Stimulated activated effector memory CD8-positive, alpha-beta T cell treated with anti-CD3 and anti-CD28 coated beads, Interleukin-12 subunit alpha, Interleukin-12 subunit beta, amount 100 ng/mL, for 72 hours (primary cell): ENCODE data around the gene PLD1.
A peak's percentile ranks its signal among the peaks of the same experiment; 100 is the strongest.

Source experiments
- ATAC-seq: fragments of 150-1000 bp; cut with Tn5 transposase; 2 replicates; pipeline ENCODE4 v1.10.0; 2021
- DNase-seq, 2 donors: peaks; one replicate each; pipeline ENCODE4 v3.0.0; 2021 to 2022; ENCODE audit warnings: low spot score in 2 of 2
- H3K27ac Mint-ChIP-seq: one replicate; pipeline ENCODE4 v1.8.0; 2022; ENCODE audit warnings: mild to moderate bottlenecking, mixed read lengths
- H3K36me3 Mint-ChIP-seq: one replicate; pipeline ENCODE4 v1.8.0; 2022; ENCODE audit warnings: mild to moderate bottlenecking, mixed read lengths
- H3K4me1 Mint-ChIP-seq: one replicate; pipeline ENCODE4 v1.8.0; 2022; ENCODE audit warnings: mixed read lengths
- H3K4me3 Mint-ChIP-seq: one replicate; pipeline ENCODE4 v1.8.0; 2022; ENCODE audit warnings: mild to moderate bottlenecking, mixed read lengths
- H3K9me3 Mint-ChIP-seq: one replicate; pipeline ENCODE4 v1.8.0; 2022; ENCODE audit warnings: mixed read lengths

PLD1 gene

DNA sequence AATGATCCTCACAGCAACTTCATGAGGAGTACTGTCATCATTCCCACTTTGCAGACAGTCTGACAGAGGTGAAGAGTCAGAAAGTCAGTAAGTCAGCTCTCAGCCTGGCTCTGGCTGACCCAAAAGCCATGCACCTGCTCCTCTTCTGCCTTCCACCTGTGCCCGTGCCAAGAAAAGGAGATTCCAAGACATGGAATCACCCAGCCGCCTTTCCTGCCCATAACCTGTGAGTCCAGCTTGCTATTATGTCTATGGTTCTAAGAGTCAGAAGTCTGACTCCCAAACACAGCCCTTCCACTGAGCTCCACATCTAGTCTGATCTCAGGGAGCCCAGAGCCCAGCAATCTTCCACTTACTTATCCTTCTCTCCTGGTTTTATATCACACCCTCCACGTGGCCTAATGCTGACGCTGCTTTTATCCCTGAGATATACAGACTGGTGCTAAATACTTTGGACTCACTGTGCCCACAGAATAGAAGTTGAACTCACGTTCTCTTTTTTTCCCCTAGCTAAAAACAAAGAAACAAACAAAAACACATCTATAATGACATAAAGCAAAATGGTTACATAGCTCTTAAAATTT is 66.0 kb downstream of the PLD1 start:
- H3K4me3 Mint-ChIP-seq = no peak overlapping the region
- ATAC-seq (no peak), DNase-seq (no peak)
- no peaks in the 10 kb centered on the region for H3K36me3 Mint-ChIP-seq
- H3K4me1 Mint-ChIP-seq = peaks cover 17% of the 10 kb centered on the region
- no peak overlapping the region for H3K27ac Mint-ChIP-seq
- no peaks in the 10 kb centered on the region for H3K9me3 Mint-ChIP-seq

DNA sequence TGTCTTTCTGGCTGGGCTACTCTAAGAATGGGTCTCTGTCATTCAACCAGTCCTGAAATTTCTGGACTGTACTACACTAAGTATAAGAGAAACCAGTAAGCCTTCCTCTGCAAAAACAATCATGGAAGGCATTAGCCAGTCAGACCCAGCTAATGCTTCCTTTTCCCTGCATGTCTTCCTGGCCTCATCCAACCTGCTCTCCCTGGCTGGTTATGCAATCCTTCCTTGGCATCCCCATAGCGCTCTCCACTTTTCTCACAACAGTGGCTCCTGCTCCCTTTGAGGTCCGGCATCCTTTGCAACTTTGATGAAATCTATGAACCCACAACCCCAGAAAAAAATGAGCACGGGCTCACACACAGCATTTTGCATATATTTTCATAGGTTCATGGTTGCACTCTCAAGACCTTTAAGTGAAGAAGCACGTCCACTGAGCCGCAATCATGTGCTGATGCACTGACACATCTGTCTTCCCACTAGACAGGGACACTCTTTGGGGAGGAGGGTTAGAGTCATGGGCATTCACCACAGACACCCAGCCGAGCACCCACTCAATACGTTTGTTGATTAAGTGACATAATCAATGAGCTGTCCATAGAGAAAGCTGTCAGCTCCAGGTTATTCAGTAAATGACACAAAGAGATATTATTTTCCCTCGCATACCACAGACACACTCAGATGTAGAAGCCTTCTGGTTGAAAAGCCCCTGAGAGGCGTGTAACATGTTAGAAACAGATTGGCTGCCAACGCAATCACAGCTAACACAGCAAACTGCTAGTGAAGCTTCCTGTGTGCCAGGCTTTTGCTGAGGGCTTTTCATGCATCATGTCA is 66.7 kb downstream of the PLD1 start:
- peak; percentile 69 for ATAC-seq
- Mint-ChIP-seq H3K27ac (no peak overlapping the region), H3K4me1 (peaks cover 17% of the 10 kb centered on the region), H3K9me3 (no peaks in the 10 kb centered on the region), H3K36me3 (no peaks in the 10 kb centered on the region), H3K4me3 (no peak overlapping the region)
- no peak for DNase-seq

DNA sequence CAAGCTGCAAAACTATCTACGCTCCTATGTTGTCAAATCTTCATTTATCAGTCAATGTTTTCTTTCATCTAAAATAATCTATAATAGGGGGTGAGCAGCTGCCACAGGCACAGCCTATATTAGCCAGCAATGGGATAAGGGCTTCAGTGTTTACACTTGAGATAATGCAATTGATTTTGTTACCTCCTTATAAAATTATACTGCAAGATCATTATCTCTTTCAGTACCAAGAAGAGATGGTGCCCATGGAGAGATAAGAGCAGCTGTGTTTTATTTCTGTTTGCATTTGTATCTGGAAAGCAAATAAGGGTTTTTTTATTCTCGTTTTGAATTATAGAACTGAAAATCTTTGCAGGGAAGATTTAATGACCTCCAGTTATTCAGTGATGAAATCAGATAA is 68.9 kb downstream of the PLD1 start:
- peaks cover 17% of the 10 kb centered on the region for H3K4me1 Mint-ChIP-seq
- H3K36me3 Mint-ChIP-seq = no peaks in the 10 kb centered on the region
- no peak overlapping the region for H3K27ac Mint-ChIP-seq
- no peak for DNase-seq
- H3K9me3 Mint-ChIP-seq = no peaks in the 10 kb centered on the region
- H3K4me3 Mint-ChIP-seq = no peak overlapping the region
- ATAC-seq = no peak

DNA sequence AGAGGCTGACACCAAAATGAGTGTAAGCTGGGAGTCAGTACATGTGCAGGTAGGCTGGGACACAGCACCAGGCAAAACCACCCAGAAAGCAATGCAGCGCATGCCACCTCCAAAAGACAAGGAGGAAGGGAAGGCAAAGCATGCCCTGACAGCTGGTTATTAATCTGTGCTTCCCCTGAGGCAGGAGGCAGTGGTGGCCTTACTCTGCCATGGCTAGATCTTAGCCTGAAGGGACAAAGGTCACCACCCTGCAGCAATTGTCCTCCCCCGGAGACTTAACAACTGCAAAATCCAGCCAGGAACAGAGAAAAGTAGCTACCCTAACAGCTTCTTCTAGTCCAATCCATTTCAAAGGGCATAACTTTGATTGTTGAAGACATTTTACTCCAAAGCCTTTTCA is 73.7 kb downstream of the PLD1 start:
- H3K27ac Mint-ChIP-seq = no peak overlapping the region

DNA sequence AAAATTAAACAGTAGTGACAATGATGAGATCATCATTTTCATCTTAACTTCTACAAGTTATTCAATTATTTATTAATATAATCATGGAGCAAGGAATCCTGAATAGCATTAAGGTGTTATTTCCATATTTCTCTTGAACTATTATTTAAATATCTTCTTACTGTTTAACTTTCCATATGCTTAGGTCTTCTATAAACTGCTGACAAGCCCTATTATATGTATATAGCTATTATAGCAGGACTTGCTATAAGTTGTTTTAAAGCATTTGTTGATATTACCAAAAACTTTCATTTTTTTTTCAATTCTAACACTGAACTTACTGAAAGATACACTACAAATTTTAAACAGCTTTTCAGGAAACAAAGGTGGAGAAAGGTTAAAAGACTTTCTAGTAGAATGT is 76.7 kb downstream of the PLD1 start:
- Mint-ChIP-seq H3K36me3 (peaks cover 5% of the 10 kb centered on the region), H3K9me3 (no peaks in the 10 kb centered on the region), H3K27ac (no peak overlapping the region), H3K4me3 (no peak overlapping the region), H3K4me1 (no peaks in the 10 kb centered on the region)
- ATAC-seq = no peak
- no peak for DNase-seq

More for the DNA sequence above, 73.7 kb downstream of the PLD1 start:
- no peaks in the 10 kb centered on the region for H3K4me1 Mint-ChIP-seq
- no peak for DNase-seq
- no peak overlapping the region for H3K4me3 Mint-ChIP-seq
- peak; percentile 28 for ATAC-seq
- H3K36me3 Mint-ChIP-seq = peaks cover 5% of the 10 kb centered on the region
- no peaks in the 10 kb centered on the region for H3K9me3 Mint-ChIP-seq

DNA sequence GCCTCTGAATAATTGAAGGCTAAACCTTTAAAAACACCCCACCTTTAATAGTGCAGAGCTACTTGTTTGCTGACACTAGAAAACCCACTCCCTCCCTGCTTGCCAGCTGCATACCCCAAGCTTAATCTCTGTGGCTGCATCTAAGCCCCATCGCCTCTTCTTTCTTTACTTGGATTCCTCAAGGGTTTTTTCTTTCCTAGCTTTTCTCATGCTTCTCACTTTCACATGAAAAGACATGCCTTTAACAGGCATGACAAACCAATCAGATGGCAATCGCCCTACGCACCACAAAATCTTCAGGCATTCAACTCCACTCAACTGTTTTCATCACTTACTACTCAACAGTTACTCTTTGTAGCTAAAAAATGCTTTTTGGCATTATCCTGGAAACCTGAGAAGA is 77.5 kb downstream of the PLD1 start:
- no peaks in the 10 kb centered on the region for H3K4me1 Mint-ChIP-seq
- no peak for DNase-seq
- ATAC-seq = no peak
- no peak overlapping the region for H3K4me3 Mint-ChIP-seq
- no peak overlapping the region for H3K27ac Mint-ChIP-seq
- no peaks in the 10 kb centered on the region for H3K9me3 Mint-ChIP-seq
- peaks cover 5% of the 10 kb centered on the region for H3K36me3 Mint-ChIP-seq

DNA sequence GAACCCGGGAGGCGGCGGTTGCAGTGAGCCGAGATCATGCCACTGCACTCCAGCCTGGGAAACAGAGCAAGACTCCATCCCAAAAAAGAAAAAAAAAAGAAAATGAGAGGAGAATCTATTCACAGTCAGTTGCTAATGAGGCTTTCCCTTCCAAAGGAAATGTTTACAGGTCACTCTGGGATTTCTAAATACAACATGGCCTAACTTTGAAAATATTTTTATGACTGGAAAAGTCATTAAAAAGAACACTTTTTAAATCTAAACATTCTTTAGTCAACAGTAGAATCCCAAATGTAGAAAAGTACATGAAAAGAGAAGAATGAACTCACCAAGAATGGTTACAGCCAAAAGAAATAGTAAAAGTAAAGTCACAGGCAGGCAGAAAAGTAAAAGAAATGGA is 78.6 kb downstream of the PLD1 start:
- no peaks in the 10 kb centered on the region for H3K4me1 Mint-ChIP-seq
- peaks cover 5% of the 10 kb centered on the region for H3K36me3 Mint-ChIP-seq
- ATAC-seq = no peak
- no peaks in the 10 kb centered on the region for H3K9me3 Mint-ChIP-seq
- DNase-seq = no peak
- H3K4me3 Mint-ChIP-seq = no peak overlapping the region
- H3K27ac Mint-ChIP-seq = no peak overlapping the region

DNA sequence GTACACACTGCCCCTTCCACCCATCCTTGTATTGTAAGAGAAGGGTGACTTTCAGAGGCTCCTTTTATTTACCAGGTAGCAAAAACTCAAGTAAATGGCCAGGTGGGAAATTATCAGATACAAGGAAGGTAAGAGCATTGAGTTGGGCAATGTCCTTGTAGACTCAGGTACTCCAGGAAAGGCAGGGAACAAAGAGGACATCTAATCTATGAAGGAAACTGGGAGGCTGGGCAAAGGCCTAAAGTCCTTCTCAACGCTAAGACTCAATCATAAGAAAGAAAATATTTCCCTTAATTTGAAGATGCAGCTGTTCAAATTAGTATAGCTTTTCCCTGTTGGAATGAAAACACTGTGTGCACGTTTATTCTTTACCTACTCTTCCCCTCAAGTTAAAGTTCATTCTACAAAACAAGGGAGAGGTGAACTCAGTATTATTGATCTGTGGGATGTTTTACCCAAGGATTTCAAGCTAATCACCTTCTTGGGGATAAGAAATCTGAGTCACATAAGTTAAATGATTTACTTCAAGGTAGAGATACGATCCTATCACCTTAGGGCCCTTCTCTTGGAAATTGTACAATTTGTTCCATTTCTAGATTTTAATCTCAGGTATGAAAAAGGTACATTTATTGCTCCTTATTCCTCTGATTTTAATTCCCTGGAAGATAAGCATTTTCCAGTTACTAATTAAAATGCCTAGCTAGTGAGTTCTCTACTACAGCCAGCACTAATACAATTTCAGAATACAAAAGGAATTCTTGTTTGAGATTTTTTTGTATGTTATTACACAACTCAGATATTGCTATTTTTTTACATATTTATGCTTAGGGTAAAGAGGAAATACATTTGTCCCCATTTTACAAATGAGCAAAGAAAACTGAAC is 80.6 kb downstream of the PLD1 start:
- Mint-ChIP-seq H3K4me3 (no peak overlapping the region), H3K36me3 (peaks cover 5% of the 10 kb centered on the region), H3K9me3 (no peaks in the 10 kb centered on the region), H3K4me1 (no peaks in the 10 kb centered on the region), H3K27ac (no peak overlapping the region)
- no peak for ATAC-seq
- no peak for DNase-seq

DNA sequence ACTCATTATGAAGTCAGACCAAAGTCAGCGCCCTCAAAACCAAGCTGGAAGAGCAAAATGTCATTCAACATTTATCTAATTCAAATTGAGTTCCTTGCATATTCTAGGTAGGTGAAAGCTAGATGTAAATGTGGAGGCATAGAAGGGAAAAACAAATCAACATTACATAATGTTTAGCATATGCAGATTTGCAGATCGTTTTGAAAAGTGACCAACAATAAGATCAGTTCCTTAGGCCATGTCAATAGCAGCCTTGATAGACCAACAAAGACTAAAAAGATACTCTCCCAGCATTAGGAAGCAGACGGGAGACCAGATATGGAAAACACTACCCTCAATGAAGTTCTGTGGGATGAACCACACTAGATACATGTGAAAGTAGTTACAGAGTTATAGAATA is 83.0 kb downstream of the PLD1 start:
- DNase-seq (no peak), ATAC-seq (no peak)
- no peaks in the 10 kb centered on the region for H3K9me3 Mint-ChIP-seq
- H3K36me3 Mint-ChIP-seq = peaks cover 12% of the 10 kb centered on the region
- H3K27ac Mint-ChIP-seq = no peak overlapping the region
- H3K4me3 Mint-ChIP-seq = no peak overlapping the region
- no peaks in the 10 kb centered on the region for H3K4me1 Mint-ChIP-seq

DNA sequence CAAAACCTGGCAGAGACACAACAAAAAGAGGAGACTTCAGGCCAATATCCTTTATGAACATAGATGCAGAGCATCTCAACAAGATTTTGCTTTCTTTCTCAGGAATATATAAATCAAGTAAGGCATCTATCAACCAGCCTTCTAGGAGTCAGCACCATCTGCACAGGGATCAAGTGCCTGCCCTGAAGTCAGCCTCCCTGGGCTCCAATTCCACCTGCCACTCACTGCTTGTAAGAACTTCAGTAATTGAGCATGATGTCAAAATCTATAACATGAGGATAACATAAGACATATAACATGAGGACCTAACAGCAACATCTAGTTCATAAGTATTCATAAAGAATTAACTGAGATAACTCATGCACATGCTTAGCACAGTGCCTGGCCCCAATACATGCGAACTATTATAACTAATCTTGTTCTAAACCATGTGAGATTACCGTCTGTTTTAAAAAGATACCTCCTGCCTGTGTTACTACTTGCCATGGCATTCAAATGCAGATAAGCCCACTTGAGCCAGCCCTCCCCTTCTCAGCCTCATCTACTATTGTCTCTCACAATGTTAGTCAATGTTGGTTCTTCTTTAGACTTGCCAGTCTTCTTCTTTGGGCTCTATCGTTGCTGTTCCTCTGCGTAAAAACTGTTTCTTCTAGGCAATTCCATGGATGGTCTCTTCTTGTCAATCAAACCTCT is 91.6 kb downstream of the PLD1 start:
- DNase-seq (no peak), ATAC-seq (no peak)
- Mint-ChIP-seq H3K4me1 (no peaks in the 10 kb centered on the region), H3K36me3 (peaks cover 7% of the 10 kb centered on the region), H3K9me3 (no peaks in the 10 kb centered on the region), H3K4me3 (no peak overlapping the region), H3K27ac (no peak overlapping the region)

DNA sequence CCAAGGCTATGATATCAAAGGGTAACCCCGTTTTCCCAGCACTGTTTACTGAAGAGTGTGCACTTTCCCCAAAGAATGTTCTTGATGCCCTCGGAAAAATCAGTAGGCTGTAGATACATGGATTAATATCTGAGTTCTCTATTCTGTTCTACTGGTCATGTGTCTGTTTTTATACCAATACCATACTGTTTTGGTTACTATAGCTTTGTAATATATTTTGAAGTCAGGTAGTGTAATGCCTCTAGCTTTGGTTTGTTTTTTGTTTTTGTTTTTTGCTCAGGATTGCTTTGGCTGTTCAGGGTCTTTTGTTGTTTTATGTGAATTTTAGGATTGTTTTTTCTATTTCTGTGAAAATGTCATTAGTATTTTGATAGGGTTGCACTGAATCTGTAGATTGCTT is 95.1 kb downstream of the PLD1 start:
- H3K4me3 Mint-ChIP-seq = no peak overlapping the region
- ATAC-seq (no peak), DNase-seq (no peak)
- no peaks in the 10 kb centered on the region for H3K36me3 Mint-ChIP-seq
- no peaks in the 10 kb centered on the region for H3K9me3 Mint-ChIP-seq
- no peak overlapping the region for H3K27ac Mint-ChIP-seq
- H3K4me1 Mint-ChIP-seq = no peaks in the 10 kb centered on the region

DNA sequence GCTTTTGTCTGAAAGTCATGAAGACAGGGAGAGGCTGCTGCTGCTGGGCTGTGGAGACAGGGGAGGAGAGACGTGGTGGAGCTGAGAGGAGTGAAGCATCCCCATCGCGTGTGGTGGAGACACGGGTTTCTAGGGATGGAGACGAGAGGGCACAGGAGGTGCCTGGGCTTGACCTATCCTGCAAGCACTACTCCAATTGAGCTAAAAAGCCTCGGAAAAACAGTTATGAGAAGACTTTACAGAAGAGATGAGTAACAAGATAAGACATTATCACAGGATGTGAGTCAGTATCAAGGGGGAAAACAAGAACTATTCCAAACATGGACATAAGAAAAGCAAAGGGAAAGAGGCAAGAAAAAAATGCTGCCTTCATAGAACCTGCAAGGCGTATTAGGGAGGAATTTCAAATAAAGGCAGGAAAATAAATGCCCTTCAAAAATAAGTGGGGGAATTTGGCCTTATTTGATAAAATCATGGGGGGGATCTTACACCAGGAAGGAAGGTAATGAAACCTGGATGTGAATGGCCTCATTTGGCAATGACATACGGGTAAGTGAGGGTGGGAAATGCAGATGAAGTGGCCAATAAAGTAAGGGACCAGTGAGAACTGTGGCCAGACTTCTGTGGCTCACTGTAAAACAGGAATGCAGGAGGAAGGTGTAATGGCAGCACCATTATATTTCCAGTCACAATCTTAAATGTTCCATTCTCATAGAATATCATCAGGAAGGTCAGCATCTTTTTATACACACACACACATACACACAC is 97.9 kb downstream of the PLD1 start:
- no peak for ATAC-seq
- no peak for DNase-seq
- Mint-ChIP-seq H3K9me3 (no peaks in the 10 kb centered on the region), H3K4me1 (no peaks in the 10 kb centered on the region), H3K36me3 (no peaks in the 10 kb centered on the region), H3K27ac (no peak overlapping the region), H3K4me3 (no peak overlapping the region)

DNA sequence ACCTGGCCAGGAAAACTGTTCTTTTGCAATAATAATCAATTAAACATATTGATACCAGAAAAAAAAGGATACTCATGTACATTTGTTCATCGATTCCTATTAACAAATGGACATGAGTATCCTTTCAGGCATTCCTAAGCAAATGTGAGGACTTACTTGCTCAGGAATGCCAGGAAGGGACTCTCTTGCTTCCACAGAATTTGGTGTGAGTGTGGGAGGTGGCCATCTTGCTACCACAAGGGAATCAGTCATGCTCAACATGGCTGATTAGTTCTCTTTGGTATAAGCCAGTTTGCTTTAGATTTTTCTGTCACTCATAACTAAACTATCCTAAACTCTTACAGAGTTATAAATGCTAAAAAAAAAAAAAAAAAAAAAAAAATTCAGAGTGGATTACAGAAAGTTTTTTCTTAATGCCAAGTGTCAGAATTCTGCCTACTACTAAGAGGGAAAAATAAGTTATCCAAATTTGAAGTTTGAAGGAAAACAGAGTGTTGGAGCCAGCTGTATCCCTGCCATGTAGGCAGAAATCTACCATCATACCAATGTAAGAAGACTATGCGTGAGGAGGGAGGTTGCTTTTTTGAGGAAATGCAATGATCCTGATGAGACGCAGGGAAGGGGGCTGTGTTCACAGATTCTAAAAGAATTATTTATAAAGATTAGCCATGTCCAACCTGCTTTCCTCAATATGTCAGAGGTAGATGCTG is 98.7 kb downstream of the PLD1 start:
- no peaks in the 10 kb centered on the region for H3K9me3 Mint-ChIP-seq
- H3K4me1 Mint-ChIP-seq = no peaks in the 10 kb centered on the region
- no peaks in the 10 kb centered on the region for H3K36me3 Mint-ChIP-seq
- H3K27ac Mint-ChIP-seq = no peak overlapping the region
- DNase-seq = no peak
- H3K4me3 Mint-ChIP-seq = no peak overlapping the region
- no peak for ATAC-seq

DNA sequence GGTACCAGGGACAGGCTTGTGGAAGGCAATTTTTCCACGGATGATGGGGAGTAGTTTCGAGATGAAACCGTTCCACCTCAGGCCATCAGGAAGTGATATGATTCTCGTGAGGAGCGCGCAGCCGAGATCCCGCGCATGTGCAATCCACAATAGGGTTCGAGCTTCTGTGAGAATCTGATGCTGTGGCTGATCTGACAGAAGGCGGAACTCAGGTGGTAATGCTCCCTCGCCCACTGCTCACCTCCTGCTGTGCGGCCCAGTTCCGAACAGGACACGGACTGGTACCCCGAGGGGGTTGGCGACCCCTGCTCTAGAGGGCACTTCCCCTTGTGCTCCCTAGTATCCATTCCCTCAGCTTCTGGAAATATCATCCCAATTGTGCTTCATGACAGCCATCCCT is 99.9 kb downstream of the PLD1 start:
- Mint-ChIP-seq H3K4me3 (no peak overlapping the region), H3K27ac (no peak overlapping the region), H3K9me3 (no peaks in the 10 kb centered on the region), H3K4me1 (no peaks in the 10 kb centered on the region), H3K36me3 (no peaks in the 10 kb centered on the region)
- DNase-seq (no peak), ATAC-seq (no peak)
